MCF 10A (cell line): Measurements from ENCODE around the gene NEDD8. TPM values are rescaled to one million over a fixed set of nuclear protein-coding genes. Genes with fewer than 3 reads are reported as not detected.

Experiments
- BruUV-seq: library from RNA; stranded (reverse); fragments of 400-500 nt; replicated peaks from 2 replicates; lab custom pipeline; 2021; lab: Mats Ljungman, UMichigan
- CTCF ChIA-PET: fragments of 300-600 bp; sonication (Branson Sonifier 250); formaldehyde crosslinking; extraction: SDS; loops from one replicate; lab custom pipeline; 2021; ENCODE audit warnings: antibody characterized with exemption, inconsistent platforms; lab: Yijun Ruan, JAX
- POLR2A ChIA-PET: fragments of 300-600, 350-650 bp; sonication (Branson Sonifier 250); formaldehyde crosslinking; extraction: SDS; loops from one replicate; lab custom pipeline; 2020; ENCODE audit warnings: antibody characterized with exemption, inconsistent platforms; lab: Yijun Ruan, JAX
- DNase-seq: peaks from one replicate; pipeline ENCODE4 v3.0.0-alpha.2; 2018; ENCODE audit not compliant: unreplicated experiment
- H3K27ac Mint-ChIP-seq: one replicate; pipeline ENCODE4 v1.8.0; 2022; ENCODE audit warnings: mild to moderate bottlenecking, low read depth, mixed read lengths; ENCODE audit not compliant: unreplicated experiment
- H3K27me3 Mint-ChIP-seq: one replicate; pipeline ENCODE4 v1.8.0; 2022; ENCODE audit warnings: mixed read lengths; ENCODE audit not compliant: insufficient read depth, unreplicated experiment
- H3K36me3 Mint-ChIP-seq: one replicate; pipeline ENCODE4 v1.8.0; 2022; ENCODE audit warnings: mild to moderate bottlenecking, moderate library complexity, mixed read lengths; ENCODE audit not compliant: insufficient read depth, unreplicated experiment
- H3K4me1 Mint-ChIP-seq: one replicate; pipeline ENCODE4 v1.8.0; 2022; ENCODE audit warnings: mixed read lengths; ENCODE audit not compliant: insufficient read depth, unreplicated experiment
- H3K4me3 Mint-ChIP-seq: one replicate; pipeline ENCODE4 v1.8.0; 2022; ENCODE audit warnings: mild to moderate bottlenecking, moderate library complexity, mixed read lengths; ENCODE audit not compliant: unreplicated experiment
- H3K9me3 Mint-ChIP-seq: one replicate; pipeline ENCODE4 v1.8.0; 2022; ENCODE audit warnings: mixed read lengths; ENCODE audit not compliant: unreplicated experiment
- CTCF ChIP-seq: fragments of 200-600 bp; IDR thresholded peaks from one replicate; pipeline ENCODE4 v1.8.0; 2022; ENCODE audit warnings: antibody characterized with exemption, mild to moderate bottlenecking; ENCODE audit not compliant: unreplicated experiment
- intact Hi-C: fragments of 100-400 bp; cut with micrococcal nuclease; formaldehyde crosslinking; loops from 2 replicates; pipeline ENCODE4 v1.14.1; 2022
- total RNA-seq: library from RNA; stranded (reverse); gene quantifications from 2 replicates; pipeline ENCODE4 v1.2.3, GENCODE V29; 2022

The NEDD8 gene
- total RNA-seq, 1 experiment from 2014 or later = 243 TPM

GRCh38 chr14:24236689-24237462 lies 4.7 kb upstream of the NEDD8 start:
- ChIA-PET POLR2A (interaction anchor here (1.0 to 3.1 kb wide), 10 partner anchors 9 to 63 kb away, joined by 3 to 11 read pairs (median 4); partner anchors contain the start of genes DHRS1, NOP9, RABGGTA and TGM1), CTCF (interaction anchor here (0.7 to 17.7 kb wide), 6 partner anchors 21 to 199 kb away, joined by 3 to 457 read pairs (median 34); partner anchors contain the start of genes CIDEB, DHRS1, LTB4R2 and NOP9)
- H3K27me3 Mint-ChIP-seq = no peaks in the 10 kb centered on the region
- H3K9me3 Mint-ChIP-seq = no peaks in the 10 kb centered on the region
- no peak overlapping the region for H3K27ac Mint-ChIP-seq
- BruUV-seq = no TSS peak
- H3K4me1 Mint-ChIP-seq = peaks cover 42% of the 10 kb centered on the region
- H3K36me3 Mint-ChIP-seq = peaks cover 56% of the 10 kb centered on the region
- intact Hi-C loops = no loop called here
- TF ChIP-seq CTCF = no peak
- no peak for DNase-seq
- no peak overlapping the region for H3K4me3 Mint-ChIP-seq

GRCh38 chr14:24235804-24236688 lies 3.9 kb upstream of the NEDD8 start:
- no TSS peak for BruUV-seq
- no peaks in the 10 kb centered on the region for H3K9me3 Mint-ChIP-seq
- DNase-seq = no peak
- H3K27ac Mint-ChIP-seq = no peak overlapping the region
- H3K4me1 Mint-ChIP-seq = peaks cover 42% of the 10 kb centered on the region
- ChIA-PET POLR2A (interaction anchor here (0.9 to 2.1 kb wide), 10 partner anchors 7 to 63 kb away, joined by 3 to 9 read pairs (median 4); partner anchors contain the start of genes CHMP4A, TINF2 and TM9SF1), CTCF (interaction anchor here (1.1 to 17.7 kb wide), 6 partner anchors 22 to 200 kb away, joined by 4 to 457 read pairs (median 35); partner anchors contain the start of genes CIDEB, DHRS1, LTB4R2 and NOP9)
- no peak for TF ChIP-seq CTCF
- intact Hi-C loops = no loop called here
- H3K4me3 Mint-ChIP-seq = no peak overlapping the region
- no peaks in the 10 kb centered on the region for H3K27me3 Mint-ChIP-seq
- H3K36me3 Mint-ChIP-seq = peaks cover 58% of the 10 kb centered on the region

GRCh38 chr14:24234095-24235005 lies 2.2 kb upstream of the NEDD8 start:
- no TSS peak for BruUV-seq
- POLR2A ChIA-PET = interaction anchor here (0.7 to 2.8 kb wide), 15 partner anchors 8 to 93 kb away, joined by 3 to 45 read pairs (median 5); partner anchors contain the start of genes CHMP4A, EMC9, LTB4R2 and MDP1
- CTCF ChIA-PET = interaction anchor here (0.7 to 17.7 kb wide), 8 partner anchors 8 to 444 kb away, joined by 3 to 457 read pairs (median 10); partner anchors contain the start of genes CIDEB, DHRS1, LTB4R2 and MDP1
- H3K9me3 Mint-ChIP-seq = no peaks in the 10 kb centered on the region
- H3K4me1 Mint-ChIP-seq = peaks cover 42% of the 10 kb centered on the region
- no peak for TF ChIP-seq CTCF
- intact Hi-C loops = no loop called here
- H3K27me3 Mint-ChIP-seq = no peaks in the 10 kb centered on the region
- peak overlapping the region; percentile 77 for H3K4me3 Mint-ChIP-seq
- H3K36me3 Mint-ChIP-seq = peaks cover 54% of the 10 kb centered on the region
- no peak overlapping the region for H3K27ac Mint-ChIP-seq
- no peak for DNase-seq
